HG02870 (cell line): ENCODE data around the gene AP1S3.
"Not testable (repeated sequence)": the region's sequence is repeated elsewhere in the genome, so short reads cannot be mapped to it uniquely, and the experiment has no call there.

ENCODE experiments used
- ATAC-seq: cut with Tn5 transposase; IDR thresholded peaks from one replicate; pipeline ENCODE4 v1.9.1; 2021; ENCODE audit warnings: mild to moderate bottlenecking, moderate library complexity; ENCODE audit not compliant: unreplicated experiment

The AP1S3 gene

GRCh38 chr2:223837287-223838061 lies at the start of gene AP1S3:
AP1S3 (minus strand) TSS chr2:223837582; CDS start chr2:223837450, 132 bp downstream.
- peak; percentile 66 for ATAC-seq

- no peak for ATAC-seq
Measured at GRCh38 chr2:223887127-223887526, 49.7 kb upstream of the AP1S3 start.

GRCh38 chr2:223886726-223887125 lies 49.3 kb upstream of the AP1S3 start:
- no peak for ATAC-seq

GRCh38 chr2:223884399-223884798 lies 47.0 kb upstream of the AP1S3 start:
- ATAC-seq, result peak; percentile 95

- no peak for ATAC-seq
Measured at GRCh38 chr2:223882715-223883114, 45.3 kb upstream of the AP1S3 start.

- ATAC-seq, result no peak
Measured at GRCh38 chr2:223880796-223881195, 43.4 kb upstream of the AP1S3 start.

GRCh38 chr2:223877721-223878410 lies 40.5 kb upstream of the AP1S3 start:
- ATAC-seq, result no peak

- no peak for ATAC-seq
Measured at GRCh38 chr2:223873672-223874071, 36.3 kb upstream of the AP1S3 start.

- ATAC-seq, result not testable (repeated sequence)
Measured at GRCh38 chr2:223872772-223873171, 35.4 kb upstream of the AP1S3 start.

- not testable (repeated sequence) for ATAC-seq
Measured at GRCh38 chr2:223871661-223872060, 34.3 kb upstream of the AP1S3 start.

- no peak for ATAC-seq
Measured at GRCh38 chr2:223870840-223871611, 33.6 kb upstream of the AP1S3 start.

GRCh38 chr2:223868005-223868404 lies 30.6 kb upstream of the AP1S3 start:
- ATAC-seq, result peak; percentile 66

GRCh38 chr2:223865907-223866508 lies 28.6 kb upstream of the AP1S3 start:
- no peak for ATAC-seq

- no peak for ATAC-seq
Measured at GRCh38 chr2:223865124-223865523, 27.7 kb upstream of the AP1S3 start.

GRCh38 chr2:223863491-223863890 lies 26.1 kb upstream of the AP1S3 start:
- no peak for ATAC-seq

GRCh38 chr2:223860809-223861738 lies 23.7 kb upstream of the AP1S3 start:
- no peak for ATAC-seq

GRCh38 chr2:223859070-223859469 lies 21.7 kb upstream of the AP1S3 start:
- ATAC-seq, result no peak

GRCh38 chr2:223856584-223856983 lies 19.2 kb upstream of the AP1S3 start:
- no peak for ATAC-seq

GRCh38 chr2:223856021-223856420 lies 18.6 kb upstream of the AP1S3 start:
- ATAC-seq, result no peak

- ATAC-seq, result no peak
Measured at GRCh38 chr2:223855426-223855825, 18.0 kb upstream of the AP1S3 start.
